Heart left ventricle (tissue), 13 donors: ENCODE results near the gene POU3F1.

Experiments used
- POLR2A ChIP-seq, 2 donors: fragments of 450-650 bp; IDR thresholded peaks; one replicate each; pipeline ENCODE4 v1.6.1; 2017; ENCODE audit warnings: antibody characterized with exemption in 2 of 2, mild to moderate bottlenecking in 2 of 2, moderate library complexity in 2 of 2
- TF ChIP-seq, protein P1 (sequence below), 12 donors: fragments of 200-600 bp; sonication (generic) in 4 of 12; IDR thresholded peaks; one replicate each; pipeline versions ENCODE4 v1.5.0 to v1.8.0; 2018 to 2022; ENCODE audit warnings: antibody characterized with exemption in 12 of 12, mild to moderate bottlenecking in 5 of 12
- donor health status: ischemic (EF 13 %, LVEDD 7.1; RV severe dilation, severe dysfunction).
- donor health status: DM: no; HTN: yes; CAD: no.
- donor health status: DM: no; HTN: no; CAD: no.
- donor health status: ischemic (EF 25% LVEDD 6.9; RV normal size, moderate dysfunction).
- donor health status: ischemic (EF 25% LVEDD 5.7; RV mildly dilated, moderate dysfunction).
- donor health status: ischemic (EF 35%, LVEDD 5.7; RV mildly dilated, moderate dysfunction).
- donor health status: nonischemic (EF 11% LVEDD 7.7; RV severe dilation, severe dysfunction).
- donor health status: DM: yes; HTN: yes; CAD: no.
- donor health status: PGD.
- donor health status: ischemic (EF 29% LVEDD 5.4; RV normal size, mild dysfunction).
- donor health status: nonischemic (EF 23%, LVEDD 6.1; RV moderate dilation, normal function).

DNA sequence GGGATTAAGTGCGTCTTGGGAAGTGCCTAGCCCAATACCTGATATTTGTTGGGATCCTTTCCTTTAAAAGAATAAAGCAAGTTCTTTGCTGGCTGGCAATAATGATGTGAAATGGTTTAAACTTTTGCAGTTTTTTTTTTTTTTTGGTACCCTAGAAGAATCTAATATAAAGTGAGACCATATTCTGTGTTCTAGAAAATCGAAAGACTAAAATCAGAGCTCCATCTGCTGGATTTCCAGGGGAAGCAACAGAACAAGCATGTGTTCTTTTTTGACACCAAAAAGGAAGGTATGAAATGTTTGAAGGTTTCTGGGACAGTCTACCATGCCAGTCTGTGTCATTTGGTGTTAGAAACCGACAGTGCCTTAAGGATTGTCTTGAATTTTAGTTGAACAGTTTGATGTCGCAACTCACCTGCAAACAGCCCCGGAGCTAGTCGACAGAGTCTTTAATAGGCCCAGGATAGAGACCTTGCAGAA is 27.7 kb downstream of the POU3F1 start:
- TF ChIP-seq POLR2A (IDR thresholded peaks at IDR 0.05) = no peak
- TF ChIP-seq, protein P1, sequence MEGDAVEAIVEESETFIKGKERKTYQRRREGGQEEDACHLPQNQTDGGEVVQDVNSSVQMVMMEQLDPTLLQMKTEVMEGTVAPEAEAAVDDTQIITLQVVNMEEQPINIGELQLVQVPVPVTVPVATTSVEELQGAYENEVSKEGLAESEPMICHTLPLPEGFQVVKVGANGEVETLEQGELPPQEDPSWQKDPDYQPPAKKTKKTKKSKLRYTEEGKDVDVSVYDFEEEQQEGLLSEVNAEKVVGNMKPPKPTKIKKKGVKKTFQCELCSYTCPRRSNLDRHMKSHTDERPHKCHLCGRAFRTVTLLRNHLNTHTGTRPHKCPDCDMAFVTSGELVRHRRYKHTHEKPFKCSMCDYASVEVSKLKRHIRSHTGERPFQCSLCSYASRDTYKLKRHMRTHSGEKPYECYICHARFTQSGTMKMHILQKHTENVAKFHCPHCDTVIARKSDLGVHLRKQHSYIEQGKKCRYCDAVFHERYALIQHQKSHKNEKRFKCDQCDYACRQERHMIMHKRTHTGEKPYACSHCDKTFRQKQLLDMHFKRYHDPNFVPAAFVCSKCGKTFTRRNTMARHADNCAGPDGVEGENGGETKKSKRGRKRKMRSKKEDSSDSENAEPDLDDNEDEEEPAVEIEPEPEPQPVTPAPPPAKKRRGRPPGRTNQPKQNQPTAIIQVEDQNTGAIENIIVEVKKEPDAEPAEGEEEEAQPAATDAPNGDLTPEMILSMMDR (IDR thresholded peaks at IDR 0.05) = peak; percentile 24 to 66 (median 54)
